Upper lobe of left lung (tissue), 6 donors: Measurements from ENCODE around the gene HNF1A. TPM values are rescaled to one million over a fixed set of nuclear protein-coding genes. Genes with fewer than 3 reads are reported as not detected.

ENCODE experiments used
- ATAC-seq, 2 donors: fragments of 200-7000 bp; cut with Tn5 transposase; one replicate each; pipeline ENCODE4 v1.9.1; 2022; ENCODE audit warnings: mild to moderate bottlenecking in 2 of 2, moderate library complexity in 2 of 2; ENCODE audit not compliant: low FRiP score in 2 of 2
- DNase-seq, 2 donors: peaks; one replicate each; pipeline ENCODE4 v3.0.0-alpha.2; 2019 to 2020
- H3K27ac ChIP-seq, 4 donors: fragments of 200-600 bp; sonication (generic); one replicate each; pipeline ENCODE4 v1.5.1; 2016 to 2019
- H3K27me3 ChIP-seq, 4 donors: fragments of 200-600 bp; sonication (generic); one replicate each; pipeline ENCODE4 v1.5.1; 2017 to 2019
- H3K36me3 ChIP-seq, 4 donors: fragments of 200-600 bp; sonication (generic); one replicate each; pipeline ENCODE4 v1.5.1; 2016 to 2019
- H3K4me1 ChIP-seq, 4 donors: fragments of 200-600 bp; sonication (generic); one replicate each; pipeline ENCODE4 v1.5.1; 2018 to 2019
- H3K4me3 ChIP-seq, 4 donors: fragments of 200-600 bp; sonication (generic); one replicate each; pipeline ENCODE4 v1.5.1; 2017 to 2019; ENCODE audit warnings: mild to moderate bottlenecking in 2 of 4, moderate library complexity in 1 of 4
- H3K9me3 ChIP-seq, 4 donors: fragments of 200-600 bp; sonication (generic); one replicate each; pipeline ENCODE4 v1.5.1; 2018 to 2019
- CTCF ChIP-seq, 6 experiments: fragments of 450-650 bp in 4 of 6; fragments of 200-600 bp in 2 of 6; sonication (generic) in 2 of 6; IDR thresholded peaks; one replicate each; pipeline ENCODE4 v1.5.1; 2016 to 2019; ENCODE audit warnings: antibody characterized with exemption in 6 of 6
- EP300 ChIP-seq, 4 donors: sonication (generic); formaldehyde crosslinking; IDR thresholded peaks; one replicate each; pipeline ENCODE4 v1.5.1; 2017; ENCODE audit warnings: antibody characterized with exemption in 4 of 4, control low read depth in 2 of 4
- POLR2A ChIP-seq, 4 donors: fragments of 450-650 bp; IDR thresholded peaks; one replicate each; pipeline ENCODE4 v1.5.1; 2016 to 2017; ENCODE audit warnings: antibody characterized with exemption in 4 of 4, mild to moderate bottlenecking in 2 of 4
- POLR2AphosphoS5 ChIP-seq, 2 donors: sonication (generic); formaldehyde crosslinking; IDR thresholded peaks; one replicate each; pipeline ENCODE4 v1.5.1; 2017; ENCODE audit warnings: antibody characterized with exemption in 2 of 2
- WGBS, 2 donors: methylation state at CpG; one replicate each; pipeline ENCODE4 v1.1.5; 2017 to 2018; 5-methylcytosine and 5-hydroxymethylcytosine counted together
- total RNA-seq, 6 donors: library from RNA; depleted of rRNA in 4 of 6; stranded (reverse); fragments of >200 nt in 4 of 6; gene quantifications; one replicate each; pipeline versions ENCODE4 v1.1.0 to v1.2.1, GENCODE V29; 2016 to 2021
- donor health status: DM: no; HTN: no; CAD: no; lungs with moderate emphysema.
- donor health status: DM: no; HTN: yes; CAD: no; lungs with severe emphysema.

Gene HNF1A
- total RNA-seq, 6 donors from 2014 or later: 0.24 to 0.30 TPM; not detected in 4

- WGBS, 2 donors: 87 to 100% methylated on average over 1 of the region's 1 CpG
- Histone ChIP-seq H3K9me3 (no peaks in the 10 kb centered on the region), H3K27ac (no peak overlapping the region), H3K4me3 (no peak overlapping the region), H3K4me1 (no peaks in the 10 kb centered on the region), H3K36me3 (no peaks in the 10 kb centered on the region), H3K27me3 (no peaks in the 10 kb centered on the region)
- TF ChIP-seq EP300 (IDR thresholded peaks at IDR 0.05): no peak
- no peak for TF ChIP-seq CTCF (IDR thresholded peaks at IDR 0.05)
- TF ChIP-seq POLR2AphosphoS5 (IDR thresholded peaks at IDR 0.05): no peak
- TF ChIP-seq POLR2A (IDR thresholded peaks at IDR 0.05): no peak
- no peak for DNase-seq
- ATAC-seq: no peak
Measured at GRCh38 chr12:120992989-120993388, 14.6 kb downstream of the HNF1A start.

- no peaks in the 10 kb centered on the region for H3K36me3 ChIP-seq
- no peak overlapping the region for H3K4me3 ChIP-seq
- H3K9me3 ChIP-seq: no peaks in the 10 kb centered on the region
- H3K27ac ChIP-seq: no peak overlapping the region
- WGBS, 2 donors: 79 to 93% methylated on average over 11 of the region's 11 CpGs
- TF ChIP-seq EP300 (IDR thresholded peaks at IDR 0.05) (no peak), POLR2A (IDR thresholded peaks at IDR 0.05) (no peak), CTCF (IDR thresholded peaks at IDR 0.05) (no peak), POLR2AphosphoS5 (IDR thresholded peaks at IDR 0.05) (no peak)
- H3K27me3 ChIP-seq: no peaks in the 10 kb centered on the region
- DNase-seq (no peak), ATAC-seq (no peak)
- no peaks in the 10 kb centered on the region for H3K4me1 ChIP-seq
Measured at GRCh38 chr12:120993496-120993895, 15.2 kb downstream of the HNF1A start.

- H3K9me3 ChIP-seq: no peaks in the 10 kb centered on the region
- TF ChIP-seq CTCF (IDR thresholded peaks at IDR 0.05) (no peak), POLR2AphosphoS5 (IDR thresholded peaks at IDR 0.05) (no peak), POLR2A (IDR thresholded peaks at IDR 0.05) (no peak), EP300 (IDR thresholded peaks at IDR 0.05) (no peak)
- no peak for ATAC-seq
- no peaks in the 10 kb centered on the region for H3K27me3 ChIP-seq
- no peaks in the 10 kb centered on the region for H3K36me3 ChIP-seq
- WGBS, 2 donors: 87 to 93% methylated on average over 14 to 15 of the region's 15 CpGs
- H3K27ac ChIP-seq: no peak overlapping the region
- H3K4me1 ChIP-seq: no peaks in the 10 kb centered on the region
- peak in 1 of 2 donors; percentile 69 for DNase-seq
- H3K4me3 ChIP-seq: no peak overlapping the region
Measured at GRCh38 chr12:120994059-120994458, 15.7 kb downstream of the HNF1A start.

DNA sequence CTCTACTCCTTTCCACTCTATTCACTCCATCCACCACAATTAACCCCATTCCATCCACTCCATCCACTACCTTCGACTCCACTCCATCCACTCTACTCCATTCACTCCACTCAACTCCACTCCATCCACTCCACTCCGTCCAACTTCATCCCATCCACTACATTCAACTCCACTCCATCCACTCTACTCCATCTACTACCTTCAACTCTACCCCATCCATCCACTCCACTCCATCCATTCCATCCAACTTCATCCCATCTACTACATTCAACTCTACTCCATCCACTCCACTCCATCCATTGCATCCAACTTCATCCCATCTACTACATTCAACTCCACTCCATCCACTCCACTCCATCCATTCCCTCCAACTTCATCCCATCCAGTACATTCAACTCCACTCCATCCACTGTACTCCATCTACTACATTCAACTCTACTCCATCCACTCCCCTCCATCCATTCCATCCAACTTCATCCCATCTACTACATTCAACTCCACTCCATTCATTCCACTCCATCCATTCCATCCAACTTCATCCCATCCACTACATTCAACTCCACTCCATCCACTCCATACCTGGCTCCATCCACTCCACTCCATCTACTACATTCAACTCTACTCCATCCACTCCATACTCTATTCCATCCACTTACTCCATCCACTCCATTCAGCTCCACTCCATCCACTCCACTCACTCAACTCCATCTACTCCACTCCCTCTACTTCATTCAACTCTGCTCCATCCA is 16.4 kb downstream of the HNF1A start:
- DNase-seq: no peak
- Histone ChIP-seq H3K36me3 (no peaks in the 10 kb centered on the region), H3K27me3 (no peaks in the 10 kb centered on the region), H3K27ac (no peak overlapping the region), H3K4me1 (peaks cover 0 to 4% (median 0%) of the 10 kb centered on the region in 4 donors), H3K4me3 (no peak overlapping the region), H3K9me3 (no peaks in the 10 kb centered on the region)
- TF ChIP-seq EP300 (IDR thresholded peaks at IDR 0.05) (no peak), POLR2A (IDR thresholded peaks at IDR 0.05) (no peak), POLR2AphosphoS5 (IDR thresholded peaks at IDR 0.05) (no peak), CTCF (IDR thresholded peaks at IDR 0.05) (no peak)
- ATAC-seq: no peak
- WGBS, 2 donors: 82 to 95% methylated on average over 2 of the region's 2 CpGs
